ENCODE measurements around the gene MCFD2.

The MCFD2 gene

DNA sequence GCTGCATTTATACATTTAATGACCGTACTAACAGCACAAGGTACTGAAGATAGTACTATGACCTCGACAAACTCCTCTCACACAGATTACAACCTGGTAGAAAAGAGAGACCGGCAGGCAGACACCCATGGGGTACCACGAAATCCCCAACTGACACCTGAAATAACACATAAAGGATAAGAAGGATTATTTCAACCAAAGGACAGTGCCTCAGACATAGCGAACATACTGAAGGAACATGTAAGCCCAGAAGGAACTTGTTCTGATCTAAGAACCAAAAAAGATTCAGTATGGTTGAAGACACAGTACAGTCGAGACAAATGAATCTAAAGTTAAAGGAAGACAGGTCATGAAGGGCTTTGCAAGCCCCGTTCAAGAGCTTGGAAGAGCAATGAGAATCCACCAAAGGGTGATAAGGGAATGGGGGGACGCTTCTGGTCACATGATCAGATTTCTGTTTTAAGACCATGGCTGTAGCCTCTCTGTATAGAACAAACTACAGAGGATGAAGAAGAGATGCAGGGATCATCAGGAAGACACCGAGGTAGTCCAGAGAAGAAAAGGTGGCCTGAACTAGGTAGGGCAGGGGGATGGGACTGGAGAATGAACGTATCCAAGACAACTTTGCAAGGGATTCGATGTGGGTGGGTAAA is 902 bp downstream of the MCFD2 start:
- Histone ChIP-seq H2AFZ (ENCODE audit: low read depth, low read length) (no peak overlapping the region), H4K8ac (ENCODE audit: low read length) (peak overlapping the region; percentile 19), H2BK5ac (ENCODE audit: low read depth, low read length, poor library complexity, severe bottlenecking) (no peak overlapping the region), H2AK5ac (ENCODE audit: low read length, severe bottlenecking) (peak overlapping the region; percentile 20), H3K4me2 (ENCODE audit: low read length, poor library complexity, severe bottlenecking) (peak overlapping the region; percentile 68), H3K27ac (ENCODE audit: low read length, poor library complexity, severe bottlenecking) (peak overlapping the region; percentile 82), H3K4me1 (ENCODE audit: control insufficient read depth, insufficient read depth, low read depth, low read length) (peaks cover 15% of the 10 kb centered on the region), H2BK12ac (ENCODE audit: low read length in 2 of 2) (peak overlapping the region; percentile 9 to 51), H3K18ac (ENCODE audit: low read depth in 1 of 2, low read length in 2 of 2) (peak overlapping the region; percentile 84 to 94), H3K4me3 (ENCODE audit: insufficient read depth in 1 of 2, low read depth in 1 of 2, low read length in 2 of 2) (peak overlapping the region; percentile 80 to 87), H3K79me1 (replicated peaks; ENCODE audit: low read length, poor library complexity, severe bottlenecking) (peaks cover 9% of the 10 kb centered on the region), H3K4ac (ENCODE audit: low read depth in 1 of 2, low read length in 2 of 2) (peak overlapping the region; percentile 97 to 98), H3K9ac (ENCODE audit: low read length) (peak overlapping the region; percentile 97), H3K27me3 (ENCODE audit: control insufficient read depth in 1 of 2, insufficient read depth in 1 of 2, low read length in 2 of 2) (no peaks in the 10 kb centered on the region), H2BK15ac (ENCODE audit: low read depth, poor library complexity, severe bottlenecking) (peak overlapping the region; percentile 15), H4K91ac (ENCODE audit: low read length) (no peak overlapping the region), H3K23ac (ENCODE audit: low read length in 2 of 2) (peak overlapping the region in 1 of 2 experiments; percentile 43), H3K36me3 (ENCODE audit: control insufficient read depth in 1 of 2, insufficient read depth in 2 of 2, low read depth in 1 of 2, low read length in 2 of 2) (peaks cover 7 to 26% of the 10 kb centered on the region in 2 experiments), H3K9me3 (ENCODE audit: control insufficient read depth, low read length) (no peaks in the 10 kb centered on the region), H2BK120ac (ENCODE audit: low read depth, low read length) (peak overlapping the region; percentile 24), H3K14ac (ENCODE audit: low read length in 2 of 2) (peak overlapping the region in 1 of 2 experiments; percentile 87)
- 43% methylated on average over 11 of the region's 11 CpGs for WGBS
- peak; percentile 48 for DNase-seq

DNA sequence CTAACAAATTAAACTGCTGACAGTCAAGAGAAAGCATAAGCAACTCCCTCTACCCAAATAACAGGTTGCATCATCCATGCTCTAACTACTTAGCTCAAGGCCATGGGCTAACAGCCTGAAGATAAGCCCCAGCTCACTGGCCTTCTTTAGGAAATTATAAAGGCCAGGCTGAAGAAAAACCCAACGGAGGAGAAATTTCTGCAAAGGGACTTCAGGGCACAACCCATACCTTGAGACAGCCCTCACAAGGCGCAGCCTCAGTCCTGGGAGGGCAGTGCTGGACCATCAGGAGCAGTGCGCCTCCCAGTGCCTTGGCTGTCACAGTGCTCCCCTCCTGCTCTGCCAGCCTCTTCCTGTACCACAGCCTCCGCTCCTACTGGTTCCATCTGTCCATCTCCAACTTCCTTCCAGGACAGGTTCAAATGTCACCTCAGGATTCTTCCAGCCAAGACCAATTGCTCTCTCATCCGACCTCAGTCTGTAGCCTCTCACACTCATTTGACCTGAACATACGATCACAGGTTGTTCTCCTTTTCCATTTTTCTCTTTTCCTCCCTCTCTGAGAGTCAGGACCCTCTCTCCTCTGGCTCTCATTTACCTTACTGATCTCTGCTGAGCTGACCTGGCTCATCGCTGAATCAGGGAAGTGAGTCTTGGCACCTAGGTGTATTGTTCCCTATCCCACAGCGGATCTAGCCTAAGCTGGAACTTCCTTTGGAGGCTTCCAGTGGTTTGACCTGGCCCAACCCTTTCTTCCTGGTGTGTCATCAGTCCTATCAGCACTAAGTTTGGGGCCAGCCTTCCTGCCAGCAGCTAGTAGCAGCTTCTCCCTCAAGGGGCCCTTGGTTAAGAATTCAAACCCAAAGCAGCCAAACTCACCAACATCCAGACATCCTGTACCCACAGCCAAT is 1.9 kb downstream of the MCFD2 start:
- H2AFZ ChIP-seq (ENCODE audit: low read depth, low read length), result no peak overlapping the region
- peak overlapping the region; percentile 18 to 43 for H3K4ac ChIP-seq (ENCODE audit: low read depth in 1 of 2, low read length in 2 of 2)
- H3K9me3 ChIP-seq (ENCODE audit: control insufficient read depth, low read length), result no peaks in the 10 kb centered on the region
- H2BK12ac ChIP-seq (ENCODE audit: low read length in 2 of 2), result peak overlapping the region; percentile 2 to 92
- H3K14ac ChIP-seq (ENCODE audit: low read length in 2 of 2), result peak overlapping the region in 1 of 2 experiments; percentile 36
- peaks cover 14 to 36% of the 10 kb centered on the region in 2 experiments for H3K36me3 ChIP-seq (ENCODE audit: control insufficient read depth in 1 of 2, insufficient read depth in 2 of 2, low read depth in 1 of 2, low read length in 2 of 2)
- H3K4me3 ChIP-seq (ENCODE audit: insufficient read depth in 1 of 2, low read depth in 1 of 2, low read length in 2 of 2), result peak overlapping the region in 1 of 2 experiments; percentile 87
- H2AK5ac ChIP-seq (ENCODE audit: low read length, severe bottlenecking), result peak overlapping the region; percentile 14
- H3K4me2 ChIP-seq (ENCODE audit: low read length, poor library complexity, severe bottlenecking), result peak overlapping the region; percentile 24
- H2BK120ac ChIP-seq (ENCODE audit: low read depth, low read length), result peak overlapping the region; percentile 27
- no peak overlapping the region for H2BK5ac ChIP-seq (ENCODE audit: low read depth, low read length, poor library complexity, severe bottlenecking)
- peak; percentile 76 for DNase-seq
- H4K91ac ChIP-seq (ENCODE audit: low read length), result peak overlapping the region; percentile 48
- peak overlapping the region; percentile 97 for H3K9ac ChIP-seq (ENCODE audit: low read length)
- H3K23ac ChIP-seq (ENCODE audit: low read length in 2 of 2), result no peak overlapping the region
- 66% methylated on average over 8 of the region's 8 CpGs for WGBS
- peak overlapping the region in 1 of 2 experiments; percentile 80 for H3K18ac ChIP-seq (ENCODE audit: low read depth in 1 of 2, low read length in 2 of 2)
- peak overlapping the region; percentile 10 for H4K8ac ChIP-seq (ENCODE audit: low read length)
- no peaks in the 10 kb centered on the region for H3K27me3 ChIP-seq (ENCODE audit: control insufficient read depth in 1 of 2, insufficient read depth in 1 of 2, low read length in 2 of 2)
- no peak overlapping the region for H3K27ac ChIP-seq (ENCODE audit: low read length, poor library complexity, severe bottlenecking)
- H3K79me1 ChIP-seq (replicated peaks; ENCODE audit: low read length, poor library complexity, severe bottlenecking), result peaks cover 10% of the 10 kb centered on the region
- peaks cover 23% of the 10 kb centered on the region for H3K4me1 ChIP-seq (ENCODE audit: control insufficient read depth, insufficient read depth, low read depth, low read length)
- peak overlapping the region; percentile 30 for H2BK15ac ChIP-seq (ENCODE audit: low read depth, poor library complexity, severe bottlenecking)

DNA sequence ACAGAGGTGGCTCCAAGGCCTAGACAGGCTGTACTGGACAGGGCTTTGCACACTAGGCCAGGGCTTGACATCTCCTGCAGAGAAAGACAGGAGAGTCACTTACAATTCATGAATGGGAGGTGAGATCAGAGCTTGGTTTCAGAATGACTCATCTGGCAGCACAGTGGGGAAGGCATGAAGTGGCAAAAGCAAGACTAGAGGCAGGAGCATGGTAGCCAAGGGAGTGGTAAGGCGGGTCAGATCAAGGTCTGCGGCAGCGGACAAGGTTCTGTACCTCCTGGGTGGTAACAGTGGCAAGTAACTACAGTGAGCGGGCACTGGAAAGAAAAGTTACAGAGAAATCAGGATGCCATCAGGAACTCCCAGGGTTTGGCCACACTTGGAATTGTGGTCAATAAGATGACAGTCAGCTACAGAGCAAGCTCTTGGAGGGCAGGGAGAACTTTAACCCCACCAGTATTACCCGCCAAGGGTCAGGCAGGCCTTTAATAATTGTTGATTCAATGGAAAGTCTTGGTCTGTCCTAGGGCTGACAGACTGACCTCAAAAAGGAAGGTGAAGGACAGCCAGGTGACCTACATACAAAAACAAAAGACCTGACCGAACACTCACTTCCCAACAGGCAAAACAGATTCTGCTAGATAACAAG is 5.7 kb downstream of the MCFD2 start:
- Histone ChIP-seq H3K27ac (ENCODE audit: low read length, poor library complexity, severe bottlenecking) (peak overlapping the region; percentile 78), H2AFZ (ENCODE audit: low read depth, low read length) (no peak overlapping the region), H3K4me3 (ENCODE audit: insufficient read depth in 1 of 2, low read depth in 1 of 2, low read length in 2 of 2) (no peak overlapping the region), H3K9me3 (ENCODE audit: control insufficient read depth, low read length) (no peaks in the 10 kb centered on the region), H3K18ac (ENCODE audit: low read depth in 1 of 2, low read length in 2 of 2) (no peak overlapping the region), H2AK5ac (ENCODE audit: low read length, severe bottlenecking) (peak overlapping the region; percentile 55), H2BK120ac (ENCODE audit: low read depth, low read length) (no peak overlapping the region), H4K8ac (ENCODE audit: low read length) (no peak overlapping the region), H2BK15ac (ENCODE audit: low read depth, poor library complexity, severe bottlenecking) (no peak overlapping the region), H2BK12ac (ENCODE audit: low read length in 2 of 2) (no peak overlapping the region), H4K91ac (ENCODE audit: low read length) (no peak overlapping the region), H2BK5ac (ENCODE audit: low read depth, low read length, poor library complexity, severe bottlenecking) (no peak overlapping the region), H3K23ac (ENCODE audit: low read length in 2 of 2) (no peak overlapping the region), H3K36me3 (ENCODE audit: control insufficient read depth in 1 of 2, insufficient read depth in 2 of 2, low read depth in 1 of 2, low read length in 2 of 2) (peaks cover 39 to 74% of the 10 kb centered on the region in 2 experiments), H3K9ac (ENCODE audit: low read length) (peak overlapping the region; percentile 44), H3K4ac (ENCODE audit: low read depth in 1 of 2, low read length in 2 of 2) (no peak overlapping the region), H3K14ac (ENCODE audit: low read length in 2 of 2) (no peak overlapping the region), H3K4me1 (ENCODE audit: control insufficient read depth, insufficient read depth, low read depth, low read length) (peaks cover 20% of the 10 kb centered on the region), H3K79me1 (replicated peaks; ENCODE audit: low read length, poor library complexity, severe bottlenecking) (peaks cover 19% of the 10 kb centered on the region), H3K4me2 (ENCODE audit: low read length, poor library complexity, severe bottlenecking) (no peak overlapping the region), H3K27me3 (ENCODE audit: control insufficient read depth in 1 of 2, insufficient read depth in 1 of 2, low read length in 2 of 2) (no peaks in the 10 kb centered on the region)
- DNase-seq, result peak; percentile 75
- WGBS, result 87% methylated on average over 6 of the region's 6 CpGs

Data from mesenchymal stem cell (in vitro differentiated cells and primary cell).